ENCODE measurements around the gene GPATCH3. TPM values are rescaled to one million over a fixed set of nuclear protein-coding genes. Genes with fewer than 3 reads are reported as not detected.

The GPATCH3 gene
- total and polyA plus RNA-seq, 2 experiments from 2014 or later = 9.5 to 18.4 TPM

- WGBS (ENCODE audit: low lambda C conversion rate, missing lambda C conversion rate) = 84% methylated on average over 4 of the region's 4 CpGs
Measured at GRCh38 chr1:26946270-26946669, 46.0 kb upstream of the GPATCH3 start.

GRCh38 chr1:26945728-26946127, 45.5 kb upstream of the GPATCH3 start:
- WGBS (ENCODE audit: low lambda C conversion rate, missing lambda C conversion rate) = 63% methylated on average over 8 of the region's 8 CpGs
- peaks cover 3% of the 10 kb centered on the region for H3K36me3 ChIP-seq (replicated peaks; ENCODE audit: insufficient read depth, low read depth)
- DNase-seq (ENCODE audit: low spot score) = peak; percentile 77

More at GRCh38 chr1:26946270-26946669, 46.0 kb upstream of the GPATCH3 start:
- DNase-seq (ENCODE audit: low spot score) = no peak
- TF ChIP-seq EZH2phosphoT487 (IDR thresholded peaks at IDR 0.05; ENCODE audit: low read depth, severe bottlenecking, unreplicated experiment) (no peak), EZH2 (IDR thresholded peaks at IDR 0.05; ENCODE audit: borderline replicate concordance) (no peak), CTCF (IDR thresholded peaks at IDR 0.05; ENCODE audit: poor library complexity) (no peak)
- Histone ChIP-seq H3K4me3 (no peak overlapping the region), H3K9me2 (replicated peaks; ENCODE audit: insufficient read depth) (no peaks in the 10 kb centered on the region), H3K27me3 (no peaks in the 10 kb centered on the region), H4K20me1 (ENCODE audit: insufficient read depth, poor library complexity, severe bottlenecking) (no peaks in the 10 kb centered on the region), H3K4me2 (no peak overlapping the region), H3K9me3 (ENCODE audit: low read depth) (no peaks in the 10 kb centered on the region), H3K36me3 (replicated peaks; ENCODE audit: insufficient read depth, low read depth) (peaks cover 3% of the 10 kb centered on the region), H3K27ac (peak overlapping the region; percentile 75), H3K4me1 (ENCODE audit: insufficient read depth) (peaks cover 13% of the 10 kb centered on the region), H2AFZ (no peak overlapping the region), H3K79me2 (no peaks in the 10 kb centered on the region)

GRCh38 chr1:26945138-26945537, 44.9 kb upstream of the GPATCH3 start:
- H3K9me3 ChIP-seq (ENCODE audit: low read depth) = no peaks in the 10 kb centered on the region
- WGBS (ENCODE audit: low lambda C conversion rate, missing lambda C conversion rate) = 46% methylated on average over 2 of the region's 2 CpGs
- H3K36me3 ChIP-seq (replicated peaks; ENCODE audit: insufficient read depth, low read depth) = peaks cover 3% of the 10 kb centered on the region
- no peak overlapping the region for H3K4me3 ChIP-seq
- no peaks in the 10 kb centered on the region for H3K79me2 ChIP-seq
- DNase-seq (ENCODE audit: low spot score) = no peak
- no peak overlapping the region for H2AFZ ChIP-seq
- no peak for TF ChIP-seq EZH2 (IDR thresholded peaks at IDR 0.05; ENCODE audit: borderline replicate concordance)
- TF ChIP-seq CTCF (IDR thresholded peaks at IDR 0.05; ENCODE audit: poor library complexity) = no peak
- no peak for TF ChIP-seq EZH2phosphoT487 (IDR thresholded peaks at IDR 0.05; ENCODE audit: low read depth, severe bottlenecking, unreplicated experiment)
- peak overlapping the region; percentile 58 for H3K27ac ChIP-seq
- peak overlapping the region; percentile 12 for H3K4me2 ChIP-seq
- no peaks in the 10 kb centered on the region for H3K9me2 ChIP-seq (replicated peaks; ENCODE audit: insufficient read depth)
- H4K20me1 ChIP-seq (ENCODE audit: insufficient read depth, poor library complexity, severe bottlenecking) = no peaks in the 10 kb centered on the region
- H3K4me1 ChIP-seq (ENCODE audit: insufficient read depth) = peaks cover 13% of the 10 kb centered on the region
- H3K27me3 ChIP-seq = no peaks in the 10 kb centered on the region

More at GRCh38 chr1:26945728-26946127, 45.5 kb upstream of the GPATCH3 start:
- no peak overlapping the region for H3K4me3 ChIP-seq
- H3K4me2 ChIP-seq = peak overlapping the region; percentile 12
- no peaks in the 10 kb centered on the region for H3K27me3 ChIP-seq
- no peak for TF ChIP-seq CTCF (IDR thresholded peaks at IDR 0.05; ENCODE audit: poor library complexity)
- no peak for TF ChIP-seq EZH2 (IDR thresholded peaks at IDR 0.05; ENCODE audit: borderline replicate concordance)
- TF ChIP-seq EZH2phosphoT487 (IDR thresholded peaks at IDR 0.05; ENCODE audit: low read depth, severe bottlenecking, unreplicated experiment) = no peak
- H3K9me2 ChIP-seq (replicated peaks; ENCODE audit: insufficient read depth) = no peaks in the 10 kb centered on the region
- no peaks in the 10 kb centered on the region for H4K20me1 ChIP-seq (ENCODE audit: insufficient read depth, poor library complexity, severe bottlenecking)
- H2AFZ ChIP-seq = no peak overlapping the region
- H3K9me3 ChIP-seq (ENCODE audit: low read depth) = no peaks in the 10 kb centered on the region
- peaks cover 13% of the 10 kb centered on the region for H3K4me1 ChIP-seq (ENCODE audit: insufficient read depth)
- peak overlapping the region; percentile 75 for H3K27ac ChIP-seq
- no peaks in the 10 kb centered on the region for H3K79me2 ChIP-seq
